ENCODE results near the gene SNX21.
"Not testable (repeated sequence)": the region's sequence is repeated elsewhere in the genome, so short reads cannot be mapped to it uniquely, and the experiment has no call there.

SNX21 gene, protein sequence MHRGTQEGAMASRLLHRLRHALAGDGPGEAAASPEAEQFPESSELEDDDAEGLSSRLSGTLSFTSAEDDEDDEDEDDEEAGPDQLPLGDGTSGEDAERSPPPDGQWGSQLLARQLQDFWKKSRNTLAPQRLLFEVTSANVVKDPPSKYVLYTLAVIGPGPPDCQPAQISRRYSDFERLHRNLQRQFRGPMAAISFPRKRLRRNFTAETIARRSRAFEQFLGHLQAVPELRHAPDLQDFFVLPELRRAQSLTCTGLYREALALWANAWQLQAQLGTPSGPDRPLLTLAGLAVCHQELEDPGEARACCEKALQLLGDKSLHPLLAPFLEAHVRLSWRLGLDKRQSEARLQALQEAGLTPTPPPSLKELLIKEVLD

DNA sequence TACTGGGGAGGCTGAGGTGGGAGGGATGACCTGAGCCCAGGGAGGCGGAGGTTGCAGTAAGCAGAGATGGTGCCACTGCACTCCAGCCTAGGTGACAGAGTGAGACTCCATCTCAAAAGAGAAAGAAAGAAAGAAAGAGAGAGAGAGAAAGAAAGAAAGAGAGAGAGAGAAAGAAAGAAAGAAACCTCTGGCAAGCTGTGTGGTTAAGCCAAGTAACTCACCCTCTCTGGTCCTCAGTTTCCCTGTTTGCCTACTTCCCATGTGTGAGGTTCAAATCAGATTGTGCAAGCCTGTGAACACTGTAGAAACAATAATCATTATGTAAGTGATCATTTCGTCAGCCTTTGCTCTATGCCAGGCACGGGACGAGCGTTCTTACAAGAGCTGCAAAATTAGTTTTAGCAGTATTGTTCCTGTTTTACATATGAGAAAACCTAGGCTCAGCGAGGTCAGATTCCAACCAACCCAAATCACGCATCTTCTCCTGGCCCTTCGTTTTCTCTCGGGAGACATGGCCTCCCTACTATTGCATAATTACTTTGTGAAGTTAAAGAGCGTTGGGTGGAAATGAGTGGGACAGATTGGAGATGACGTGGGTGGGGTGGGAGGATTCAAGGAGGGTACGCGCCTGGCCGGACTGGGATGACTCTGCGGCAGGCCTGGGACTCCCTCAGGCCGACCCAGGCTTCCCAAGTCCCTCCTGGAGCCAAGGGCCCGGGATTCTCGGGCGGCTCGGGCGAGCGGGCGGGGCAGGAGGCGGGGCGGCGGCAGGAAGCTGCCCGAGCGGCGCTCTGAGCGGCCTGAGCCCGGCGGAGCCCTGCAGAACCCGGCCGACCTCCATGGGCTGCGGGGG is at the start of gene SNX21:
Gene SNX21 (plus strand): TSS at position 770 of the 853 bp plus-strand sequence. CDS start 121 bp downstream, outside the sequence.
- DNase-seq (ENCODE audit: low spot score), result peak; percentile 70

DNA sequence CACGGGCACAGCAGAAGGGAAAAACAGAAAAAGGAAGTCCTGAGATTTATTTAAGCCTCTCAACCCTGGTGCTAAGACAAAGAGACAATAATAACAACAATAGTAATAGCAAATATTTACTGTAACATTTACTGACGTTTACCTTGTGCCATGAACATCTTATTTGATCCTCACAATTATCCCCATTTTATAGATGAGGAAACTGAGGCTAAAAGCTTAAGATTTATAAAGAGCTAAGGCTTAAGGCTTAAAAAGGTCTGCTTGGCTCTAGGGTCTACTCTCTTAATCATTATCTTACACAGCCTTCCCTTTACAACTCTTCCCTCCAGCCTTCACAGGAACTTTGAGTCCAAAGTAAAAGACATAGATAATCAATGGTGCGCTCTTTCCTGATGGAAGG is 45.2 kb upstream of the SNX21 start:
- no peak for DNase-seq (ENCODE audit: low spot score)

DNA sequence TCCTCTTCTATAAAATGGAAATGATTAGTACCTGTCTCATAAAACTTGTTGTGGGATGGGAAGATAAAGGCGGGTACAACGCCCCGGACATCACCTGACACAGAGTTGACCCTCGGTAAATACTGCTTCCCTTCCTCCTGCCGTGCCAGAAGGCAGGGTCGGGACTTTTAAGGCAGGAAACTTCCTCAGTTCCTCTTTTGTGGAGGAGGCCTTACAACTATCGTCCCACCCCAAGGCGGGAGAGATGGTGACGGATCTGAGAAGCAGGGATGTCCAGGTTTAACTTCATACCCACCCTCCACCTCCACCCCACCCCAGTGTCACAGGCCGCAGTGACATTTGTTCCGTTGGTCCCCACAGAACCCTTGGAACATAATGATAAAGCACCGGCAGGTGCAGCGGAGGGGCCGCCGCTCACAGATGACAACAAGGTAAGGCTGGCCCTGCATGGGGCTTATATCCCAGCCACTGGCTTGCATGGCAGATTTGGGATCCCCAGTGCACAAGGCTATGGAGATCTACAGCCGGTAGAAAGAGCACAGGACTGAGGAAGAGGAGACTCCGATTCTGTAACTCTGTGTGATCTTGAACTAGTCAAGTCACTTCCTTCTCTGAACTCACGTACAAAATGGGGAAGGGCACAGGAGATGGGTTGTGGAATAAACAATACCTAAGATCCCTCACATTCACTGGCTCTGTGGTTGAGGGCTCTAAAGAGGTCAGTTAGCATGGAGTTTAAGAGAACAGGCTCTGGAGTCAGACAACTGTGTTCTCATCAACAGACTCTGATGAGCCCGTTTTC is 41.1 kb upstream of the SNX21 start:
- DNase-seq (ENCODE audit: low spot score), result peak; percentile 25

DNA sequence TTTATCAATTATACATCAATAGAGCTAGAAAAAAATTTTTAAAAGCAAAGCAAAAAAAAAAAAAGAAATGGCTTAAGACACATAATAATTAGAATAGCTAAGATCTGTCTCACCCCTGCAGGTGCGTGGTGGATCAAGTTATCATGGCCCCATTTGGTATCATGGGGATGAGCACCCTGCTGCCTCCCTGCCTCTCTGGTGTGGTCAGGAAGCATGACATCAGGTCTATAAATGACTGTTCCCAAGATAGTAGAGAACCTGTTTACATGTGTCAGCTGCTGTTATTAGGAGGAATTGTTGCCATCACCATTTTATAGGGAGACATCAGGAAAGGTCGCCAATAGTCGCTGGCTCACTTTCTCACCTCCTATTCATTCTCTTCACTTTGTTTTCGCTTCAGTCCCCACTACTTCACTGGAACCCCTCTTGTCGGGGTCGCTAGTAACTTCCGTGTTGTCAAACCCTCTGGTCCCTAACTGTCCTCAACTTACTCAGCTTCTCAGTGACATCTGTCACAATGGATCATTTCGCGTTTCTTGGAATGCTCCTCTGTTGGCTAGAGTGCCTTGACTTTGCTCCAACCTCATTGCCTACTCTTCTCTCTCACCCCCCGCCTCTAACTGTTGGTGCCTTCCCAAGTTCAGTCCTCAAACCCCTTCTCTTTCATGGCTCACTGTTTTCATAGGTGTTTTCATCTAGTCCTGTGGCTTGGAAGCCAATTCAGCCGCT is 37.1 kb upstream of the SNX21 start:
- DNase-seq (ENCODE audit: low spot score), result no peak

DNA sequence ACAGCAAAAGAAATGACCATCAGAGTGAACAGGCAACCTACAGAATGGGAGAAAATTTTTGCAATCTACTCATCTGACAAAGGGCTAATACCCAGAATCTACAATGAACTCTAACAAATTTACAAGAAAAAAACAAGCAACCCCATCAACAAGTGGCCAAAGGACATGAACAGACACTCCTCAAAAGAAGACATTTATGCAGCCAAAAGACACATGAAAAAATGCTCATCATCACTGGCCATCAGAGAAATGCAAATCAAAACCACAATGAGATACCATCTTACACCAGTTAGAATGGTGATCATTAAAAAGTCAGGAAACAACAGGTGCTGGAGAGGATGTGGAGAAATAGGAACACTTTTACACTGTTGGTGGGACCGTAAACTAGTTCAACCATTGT is 36.1 kb upstream of the SNX21 start:
- not testable (repeated sequence) for DNase-seq (ENCODE audit: low spot score)

DNA sequence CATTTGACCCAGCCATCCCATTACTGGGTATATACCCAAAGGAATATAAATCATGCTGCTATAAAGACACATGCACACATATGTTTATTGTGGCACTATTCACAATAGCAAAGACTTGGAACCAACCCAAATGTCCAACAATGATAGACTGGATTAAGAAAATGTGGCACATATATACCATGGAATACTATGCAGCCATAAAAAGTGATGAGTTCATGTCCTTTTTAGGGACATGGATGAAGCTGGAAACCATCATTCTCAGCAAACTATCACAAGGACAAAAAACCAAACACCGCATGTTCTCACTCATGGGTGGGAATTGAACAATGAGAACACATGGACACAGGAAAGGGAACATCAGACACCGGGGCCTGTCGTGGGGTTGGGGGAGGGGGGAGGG is 35.6 kb upstream of the SNX21 start:
- DNase-seq (ENCODE audit: low spot score), result not testable (repeated sequence)

DNA sequence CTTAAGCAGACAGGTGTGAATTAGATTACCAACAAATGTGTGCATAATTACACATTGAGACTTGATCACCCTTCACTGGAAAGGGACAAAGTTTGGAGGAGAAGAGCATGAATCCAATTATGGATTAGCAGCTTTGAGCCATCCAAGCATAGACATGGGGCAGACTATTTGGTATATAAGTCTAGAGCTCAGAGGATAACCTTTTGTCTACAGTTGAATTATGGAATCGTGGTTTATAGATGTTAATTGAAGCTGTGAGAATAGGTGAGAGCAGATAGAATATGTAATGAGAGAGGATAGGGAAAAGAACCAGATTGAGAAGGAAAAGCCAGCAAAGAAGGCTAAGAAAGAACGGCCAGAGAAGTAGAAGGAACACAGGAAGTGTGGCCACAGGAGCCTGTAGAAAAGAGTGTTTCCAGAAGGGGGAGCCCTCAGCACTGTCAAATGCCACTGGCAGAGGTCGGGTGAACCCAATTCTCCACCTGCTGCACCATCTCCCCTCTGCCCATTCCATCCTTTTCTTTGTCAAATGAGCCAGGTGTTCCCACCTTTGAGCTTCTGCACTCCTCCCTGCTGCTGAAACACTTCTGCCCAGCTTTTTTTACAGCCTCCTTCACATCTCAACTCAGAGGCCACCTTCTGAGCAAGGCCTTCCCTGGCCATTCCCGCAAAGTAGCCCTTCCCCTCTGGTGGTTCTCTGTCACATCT is 34.5 kb upstream of the SNX21 start:
- peak; percentile 40 for DNase-seq (ENCODE audit: low spot score)

DNA sequence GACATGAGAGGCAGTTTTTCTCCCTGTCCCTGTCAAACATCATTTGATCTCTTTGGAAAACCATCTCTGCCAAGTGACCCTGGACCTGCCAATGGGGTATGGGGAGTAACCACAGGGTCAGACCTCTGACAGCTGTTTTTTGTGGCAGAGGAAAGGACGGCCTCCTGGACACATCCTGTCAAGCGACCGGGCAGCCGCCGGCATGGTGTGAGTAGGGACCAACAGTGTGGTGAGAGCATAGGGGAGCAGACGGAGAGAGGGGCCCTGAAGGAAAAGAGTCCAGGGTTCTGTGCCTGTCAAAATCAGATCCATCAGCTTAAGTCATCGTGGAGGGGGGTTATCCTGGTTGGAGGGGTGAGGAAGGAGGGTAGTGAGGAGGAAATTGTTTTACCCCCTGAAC is 31.7 kb upstream of the SNX21 start:
- no peak for DNase-seq (ENCODE audit: low spot score)

DNA sequence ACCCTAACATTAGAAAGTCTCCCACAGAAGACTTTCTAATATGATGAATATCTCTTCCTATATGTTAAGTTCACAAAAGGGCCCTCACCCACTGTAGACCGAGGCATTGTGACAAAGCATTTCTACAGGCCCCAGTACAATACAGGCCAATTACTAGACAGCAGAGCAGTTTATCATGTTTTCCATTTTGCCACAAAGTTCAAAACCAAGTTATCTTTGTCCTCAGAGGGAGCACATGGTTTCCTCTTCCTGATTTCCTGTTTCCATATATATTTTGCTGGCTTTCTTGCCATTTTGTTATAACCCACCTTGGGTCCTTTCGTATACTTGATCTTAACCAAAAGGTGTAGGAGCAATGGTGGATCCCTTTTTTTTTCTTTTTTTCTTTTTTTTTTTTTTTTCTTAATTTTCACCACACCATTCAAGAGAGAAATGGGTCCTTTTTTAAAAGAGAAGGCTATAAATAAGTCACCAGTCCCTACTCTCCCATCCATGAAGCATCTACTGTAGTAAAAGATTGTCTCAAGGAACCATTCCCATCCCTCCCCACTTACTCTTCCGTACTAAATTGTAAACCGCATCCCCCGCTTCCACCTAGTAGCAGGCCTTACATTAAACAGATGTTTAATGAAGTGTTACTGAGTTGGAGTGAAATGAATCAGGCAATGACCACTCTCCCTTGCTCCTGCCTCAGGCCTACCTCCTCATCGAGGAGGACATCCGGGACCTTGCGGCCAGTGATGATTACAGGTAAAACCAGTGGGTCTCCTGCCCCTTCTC is 23.2 kb upstream of the SNX21 start:
- DNase-seq (ENCODE audit: low spot score), result no peak

DNA sequence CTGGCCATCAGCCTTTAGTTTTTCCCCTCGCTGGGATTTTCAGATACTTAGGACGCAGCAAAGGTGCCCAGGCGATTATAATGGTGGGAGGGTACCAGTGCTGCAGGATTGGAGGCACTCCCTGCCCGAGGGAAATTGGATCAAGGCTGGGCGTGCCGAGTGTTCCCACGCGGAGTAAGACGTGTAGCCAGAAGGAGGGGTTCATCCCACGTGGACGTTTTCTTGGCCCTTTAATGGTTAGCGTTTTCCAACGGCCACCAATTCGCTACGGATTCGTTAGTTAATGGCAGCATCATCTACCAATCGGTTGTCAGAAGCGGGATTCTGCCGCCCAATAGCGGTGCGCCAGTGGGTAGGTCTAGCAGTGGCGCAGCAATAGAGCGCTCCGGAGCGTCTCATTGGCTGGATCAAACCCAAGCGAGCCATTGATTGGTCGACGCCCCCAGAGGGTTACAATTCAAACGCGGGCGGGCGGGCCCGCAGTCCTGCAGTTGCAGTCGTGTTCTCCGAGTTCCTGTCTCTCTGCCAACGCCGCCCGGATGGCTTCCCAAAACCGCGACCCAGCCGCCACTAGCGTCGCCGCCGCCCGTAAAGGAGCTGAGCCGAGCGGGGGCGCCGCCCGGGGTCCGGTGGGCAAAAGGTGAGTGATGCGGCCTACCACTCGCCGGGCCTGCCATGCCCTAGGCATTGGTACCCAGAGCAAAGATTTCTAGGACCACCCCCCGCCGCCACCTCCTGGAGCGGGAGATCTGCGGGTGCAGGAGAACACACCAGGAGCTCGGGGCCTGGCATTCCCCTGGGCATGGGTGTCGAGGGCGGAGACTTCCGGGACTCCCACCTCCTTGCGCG is 21.2 kb upstream of the SNX21 start, which contains the start of gene UBE2C:
Gene UBE2C (plus strand): TSS at position 488 of the 849 bp plus-strand sequence. CDS start 52 bp downstream, at position 540.
- DNase-seq (ENCODE audit: low spot score), result peak; percentile 99

DNA sequence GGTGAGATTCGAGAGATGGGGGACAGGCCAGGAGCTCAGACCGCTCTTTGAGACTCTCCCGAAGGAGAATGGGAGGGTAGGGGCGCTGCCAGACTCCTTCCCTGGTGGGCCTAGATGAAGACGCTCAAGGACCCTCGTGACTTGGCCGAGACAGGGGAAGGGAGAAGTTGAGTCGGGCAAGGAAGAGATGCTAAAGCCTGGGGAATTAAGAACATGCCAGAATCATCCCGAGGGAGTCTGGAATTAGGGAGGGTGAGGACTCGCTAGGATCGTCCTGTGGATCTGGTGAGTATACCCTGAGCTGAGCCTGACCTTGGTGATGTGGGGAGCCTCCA is 20.6 kb upstream of the SNX21 start:
- no peak for DNase-seq (ENCODE audit: low spot score)

DNA sequence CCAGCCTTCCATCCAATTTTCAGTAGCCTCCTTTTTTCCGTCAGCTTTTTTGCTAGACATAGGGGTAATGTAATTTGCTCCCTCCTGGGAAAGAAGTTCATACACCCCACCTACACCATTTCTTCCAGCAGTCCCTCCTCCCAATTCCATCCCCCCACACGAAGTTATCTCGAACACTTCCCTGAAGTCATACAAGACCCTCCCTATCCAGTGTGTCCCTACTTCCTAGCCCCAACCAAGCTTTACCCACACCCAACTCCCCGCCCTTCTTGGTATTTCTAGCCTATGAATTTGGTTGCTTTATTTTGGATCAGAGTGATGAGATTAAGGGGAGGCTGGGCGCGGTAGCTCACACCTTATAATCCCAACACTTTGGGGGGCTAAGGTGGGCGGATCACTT is 20.1 kb upstream of the SNX21 start:
- no peak for DNase-seq (ENCODE audit: low spot score)

DNA sequence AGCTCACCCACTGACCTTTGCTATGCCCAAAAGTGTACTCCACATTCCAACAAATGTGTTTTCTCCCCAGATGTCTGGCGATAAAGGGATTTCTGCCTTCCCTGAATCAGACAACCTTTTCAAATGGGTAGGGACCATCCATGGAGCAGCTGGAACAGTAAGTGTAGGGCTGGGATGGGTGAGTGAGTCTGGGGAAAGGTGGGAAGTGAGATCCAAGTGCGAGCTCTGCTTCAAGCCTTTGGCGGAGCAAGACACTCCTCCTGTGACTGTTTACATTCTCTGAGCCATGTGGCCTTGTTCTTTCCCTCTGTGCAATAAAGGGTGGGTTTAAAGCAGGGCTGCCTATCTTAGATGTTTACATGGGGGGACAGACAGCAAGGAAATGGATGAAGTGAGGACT is 19.3 kb upstream of the SNX21 start:
- DNase-seq (ENCODE audit: low spot score), result no peak

DNA sequence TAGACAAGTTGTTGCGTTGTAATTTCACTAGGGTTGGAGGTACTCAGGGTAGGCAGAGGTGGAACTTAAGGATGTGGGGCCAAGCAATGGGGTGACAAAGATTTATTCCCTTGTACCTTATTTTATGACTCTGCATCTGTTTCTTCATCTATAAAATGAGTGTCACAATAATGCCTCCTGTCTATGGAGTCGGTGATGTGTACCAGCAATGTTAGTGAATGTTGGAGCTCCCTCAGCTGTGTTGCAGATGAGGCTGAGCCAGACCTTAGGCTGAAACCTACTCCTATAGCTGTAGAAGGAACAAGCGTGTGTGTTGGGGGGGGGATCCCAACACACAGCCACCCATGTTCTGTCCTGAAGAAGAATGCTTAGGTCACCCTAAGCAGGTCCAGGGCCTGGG is 16.6 kb upstream of the SNX21 start:
- DNase-seq (ENCODE audit: low spot score), result no peak

DNA sequence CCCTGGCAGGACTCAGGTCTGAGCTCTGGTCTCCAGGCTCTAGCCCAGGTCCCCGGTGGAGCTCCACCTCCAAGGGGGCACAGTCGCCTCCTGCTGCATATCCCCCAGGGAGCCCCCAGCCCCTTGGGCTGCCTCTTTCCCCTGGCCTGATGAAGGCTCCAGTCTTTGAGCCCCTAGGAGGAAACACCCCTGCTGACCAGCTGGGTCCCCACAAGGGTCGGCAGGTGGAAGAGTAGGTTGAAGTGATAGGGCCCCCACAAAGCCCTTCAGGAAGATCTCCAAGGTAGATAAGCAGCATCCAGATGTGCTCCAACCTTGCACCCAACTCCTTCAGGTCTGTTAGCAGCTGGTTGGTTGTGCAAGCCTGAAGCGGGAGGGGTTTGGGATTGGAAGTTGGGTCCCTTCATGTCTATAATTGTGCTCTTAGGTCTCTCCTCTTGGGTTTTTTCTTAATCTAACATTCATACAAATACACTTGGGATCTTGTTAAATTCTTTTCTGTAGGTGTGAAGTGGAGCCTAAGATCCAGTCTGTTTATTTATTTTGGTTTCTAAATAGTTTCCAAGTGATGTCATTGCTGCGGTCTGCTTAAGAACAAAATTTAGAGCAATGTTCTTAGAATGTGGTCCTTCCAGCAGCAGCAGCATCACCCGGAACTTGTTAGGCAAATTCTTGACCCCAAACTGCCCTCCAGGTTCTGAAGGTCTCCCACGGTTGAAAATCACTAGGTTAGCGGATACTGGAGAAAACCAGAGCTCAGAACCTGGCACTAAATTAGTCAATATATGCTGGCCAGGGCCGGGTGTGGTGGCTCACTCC is 16.0 kb upstream of the SNX21 start:
- DNase-seq (ENCODE audit: low spot score), result no peak

DNA sequence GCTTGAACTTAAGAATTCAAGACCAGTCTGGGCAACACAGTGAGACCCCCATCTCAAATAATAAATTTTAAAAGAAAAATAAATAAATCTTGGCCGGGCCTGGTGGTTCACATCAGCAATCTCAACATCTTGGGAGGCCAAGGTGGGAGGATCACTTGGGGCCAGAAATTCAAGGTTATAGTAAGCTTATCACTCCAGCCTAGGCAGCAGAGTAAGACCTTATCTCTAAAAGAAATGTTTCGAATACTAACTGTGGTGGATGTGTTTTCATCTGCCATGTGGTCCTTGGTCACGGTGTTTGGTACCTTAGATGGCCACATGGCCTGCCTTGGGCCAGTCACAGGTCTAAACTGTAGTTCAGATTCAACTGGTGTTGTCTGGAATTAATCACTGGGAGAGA is 15.4 kb upstream of the SNX21 start:
- DNase-seq (ENCODE audit: low spot score), result no peak

DNA sequence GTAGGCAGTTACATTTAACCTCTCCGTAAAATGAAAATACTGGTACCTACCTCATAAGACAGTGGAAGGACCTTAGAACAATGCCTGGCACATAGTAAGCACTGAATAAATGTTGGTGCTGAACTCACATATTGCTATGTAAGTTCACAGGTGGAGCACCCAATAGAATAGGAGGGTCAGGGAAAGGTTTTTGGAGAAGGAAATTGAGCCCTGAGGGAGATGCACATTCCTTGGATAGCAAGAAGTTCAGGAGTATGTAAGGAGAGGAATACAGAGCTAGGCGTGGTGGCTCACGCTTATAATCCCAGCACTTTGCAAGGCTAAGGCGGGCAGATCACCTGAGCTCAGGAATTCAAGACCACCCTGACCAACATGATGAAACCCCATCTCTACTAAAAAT is 14.1 kb upstream of the SNX21 start:
- DNase-seq (ENCODE audit: low spot score), result no peak

DNA sequence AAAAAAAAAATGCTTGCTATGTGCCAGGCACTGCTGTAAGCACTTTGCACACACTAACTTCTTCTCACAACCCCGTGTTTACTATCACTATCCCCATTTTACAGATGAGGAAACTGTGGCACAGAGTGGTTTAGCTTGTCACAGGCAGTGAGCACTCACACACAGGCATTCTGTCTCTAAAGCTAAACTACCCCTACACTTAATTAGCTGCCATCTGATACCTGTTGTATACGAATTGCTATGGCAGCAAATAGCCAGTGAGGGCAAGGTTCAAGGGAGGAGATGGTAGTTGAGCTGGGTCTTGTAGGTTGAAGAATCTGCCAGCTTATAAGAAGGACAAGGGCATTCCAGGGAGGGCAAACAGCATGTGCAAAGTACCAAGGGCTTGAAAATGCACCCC is 11.7 kb upstream of the SNX21 start:
- DNase-seq (ENCODE audit: low spot score), result no peak

DNA sequence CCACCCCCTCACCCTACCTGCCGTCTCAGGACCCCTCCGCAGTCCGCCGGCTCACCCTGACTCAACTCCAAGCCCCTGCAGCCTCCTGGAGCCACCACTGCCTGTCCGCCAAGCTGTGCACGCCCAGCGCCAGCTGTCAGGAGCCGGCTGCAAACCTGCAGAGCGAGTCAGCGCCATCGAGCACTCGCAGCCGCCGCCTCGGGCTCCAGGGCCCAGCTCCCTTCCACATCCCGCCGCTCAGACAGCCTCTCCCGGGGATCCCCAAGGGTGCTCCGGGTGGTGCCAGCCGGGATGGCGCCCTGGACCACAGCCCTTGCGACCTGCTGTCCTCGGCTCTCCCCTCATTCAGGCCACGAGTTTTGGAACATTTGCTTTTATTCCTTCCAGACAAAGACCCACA is 10.7 kb upstream of the SNX21 start:
- no peak for DNase-seq (ENCODE audit: low spot score)
